DMS153 treated with DMSO at 0.1 percent for 48 hours (cell line): ENCODE results near the gene CORO1C.

Experiments
- DNase-seq: peaks from one replicate; lab custom pipeline; 2025; ENCODE audit not compliant: unreplicated experiment; lab: John Stamatoyannopoulos, UW

CORO1C gene

GRCh38 chr12:108653922-108654321, 77.4 kb downstream of the CORO1C start:
- no peak for DNase-seq

- DNase-seq, result no peak
Measured at GRCh38 chr12:108653082-108653516, 78.2 kb downstream of the CORO1C start.

GRCh38 chr12:108650083-108650482, 81.2 kb downstream of the CORO1C start:
- no peak for DNase-seq

GRCh38 chr12:108649669-108650068, 81.6 kb downstream of the CORO1C start:
- no peak for DNase-seq

GRCh38 chr12:108649126-108649525, 82.2 kb downstream of the CORO1C start:
- DNase-seq, result no peak

- no peak for DNase-seq
Measured at GRCh38 chr12:108648371-108648770, 82.9 kb downstream of the CORO1C start.

- no peak for DNase-seq
Measured at GRCh38 chr12:108647585-108648287, 83.6 kb downstream of the CORO1C start.

- no peak for DNase-seq
Measured at GRCh38 chr12:108646600-108647579, 84.4 kb downstream of the CORO1C start.

GRCh38 chr12:108645686-108646599, 85.4 kb downstream of the CORO1C start:
- no peak for DNase-seq

- DNase-seq, result no peak
Measured at GRCh38 chr12:108644811-108645120, 86.6 kb downstream of the CORO1C start.

- DNase-seq, result no peak
Measured at GRCh38 chr12:108643941-108644810, 87.1 kb downstream of the CORO1C start.

- no peak for DNase-seq
Measured at GRCh38 chr12:108642899-108643654, 88.2 kb downstream of the CORO1C start.

- DNase-seq, result no peak
Measured at GRCh38 chr12:108642269-108642870, 88.9 kb downstream of the CORO1C start.

GRCh38 chr12:108641446-108642268, 89.7 kb downstream of the CORO1C start:
- no peak for DNase-seq

- DNase-seq, result no peak
Measured at GRCh38 chr12:108640802-108641445, 90.4 kb downstream of the CORO1C start.

- DNase-seq, result no peak
Measured at GRCh38 chr12:108638997-108639822, 92.1 kb downstream of the CORO1C start.
